Fibroblast of the aortic adventitia (primary cell): ENCODE data around the gene FKBP14. TPM values are rescaled to one million over a fixed set of nuclear protein-coding genes. Genes with fewer than 3 reads are reported as not detected.

Experiments
- DNase-seq: peaks from one replicate; pipeline ENCODE4 v3.0.0-alpha.2; 2010; ENCODE audit warnings: low read depth
- H3K4me3 ChIP-seq: 2 replicates; pipeline ENCODE4 v1.5.1; 2011; ENCODE audit warnings: low read depth, mild to moderate bottlenecking, control low read depth, low read length, moderate library complexity
- total RNA-seq: library from RNA; depleted of rRNA; stranded (reverse); fragments of >200 nt; gene quantifications from 2 replicates; pipeline ENCODE4 v1.2.3, GENCODE V29; 2012; ENCODE audit warnings: low replicate concordance
- TF ChIP-seq, protein P1 (sequence below): IDR thresholded peaks from 2 replicates; pipeline ENCODE4 v1.5.1; 2011; ENCODE audit warnings: mild to moderate bottlenecking, low read length, control low read depth, inconsistent platforms; ENCODE audit not compliant: insufficient read depth

The FKBP14 gene
- total RNA-seq, 1 donor, result 39.9 TPM

DNA sequence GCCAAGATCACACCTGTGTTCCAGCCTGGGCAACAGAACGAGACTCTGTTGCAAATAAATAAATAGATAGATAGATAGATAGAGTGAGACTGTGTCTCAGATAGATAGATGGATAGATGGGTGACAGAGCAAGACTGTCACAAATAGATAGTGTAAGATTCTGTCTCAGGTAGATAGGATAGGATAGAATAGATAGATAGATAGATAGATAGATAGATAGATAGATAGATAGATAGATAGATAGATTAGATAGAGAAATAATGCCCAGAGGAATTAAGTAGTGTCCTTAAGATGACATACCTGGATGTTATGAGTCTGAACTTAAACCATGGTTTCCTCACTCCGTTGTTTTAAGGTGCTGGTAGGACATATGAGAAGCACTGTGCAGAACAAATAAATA, 9.7 kb upstream of the FKBP14 start:
- DNase-seq, result no peak
- no peak overlapping the region for H3K4me3 ChIP-seq
- TF ChIP-seq, protein P1, sequence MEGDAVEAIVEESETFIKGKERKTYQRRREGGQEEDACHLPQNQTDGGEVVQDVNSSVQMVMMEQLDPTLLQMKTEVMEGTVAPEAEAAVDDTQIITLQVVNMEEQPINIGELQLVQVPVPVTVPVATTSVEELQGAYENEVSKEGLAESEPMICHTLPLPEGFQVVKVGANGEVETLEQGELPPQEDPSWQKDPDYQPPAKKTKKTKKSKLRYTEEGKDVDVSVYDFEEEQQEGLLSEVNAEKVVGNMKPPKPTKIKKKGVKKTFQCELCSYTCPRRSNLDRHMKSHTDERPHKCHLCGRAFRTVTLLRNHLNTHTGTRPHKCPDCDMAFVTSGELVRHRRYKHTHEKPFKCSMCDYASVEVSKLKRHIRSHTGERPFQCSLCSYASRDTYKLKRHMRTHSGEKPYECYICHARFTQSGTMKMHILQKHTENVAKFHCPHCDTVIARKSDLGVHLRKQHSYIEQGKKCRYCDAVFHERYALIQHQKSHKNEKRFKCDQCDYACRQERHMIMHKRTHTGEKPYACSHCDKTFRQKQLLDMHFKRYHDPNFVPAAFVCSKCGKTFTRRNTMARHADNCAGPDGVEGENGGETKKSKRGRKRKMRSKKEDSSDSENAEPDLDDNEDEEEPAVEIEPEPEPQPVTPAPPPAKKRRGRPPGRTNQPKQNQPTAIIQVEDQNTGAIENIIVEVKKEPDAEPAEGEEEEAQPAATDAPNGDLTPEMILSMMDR, result no peak

DNA sequence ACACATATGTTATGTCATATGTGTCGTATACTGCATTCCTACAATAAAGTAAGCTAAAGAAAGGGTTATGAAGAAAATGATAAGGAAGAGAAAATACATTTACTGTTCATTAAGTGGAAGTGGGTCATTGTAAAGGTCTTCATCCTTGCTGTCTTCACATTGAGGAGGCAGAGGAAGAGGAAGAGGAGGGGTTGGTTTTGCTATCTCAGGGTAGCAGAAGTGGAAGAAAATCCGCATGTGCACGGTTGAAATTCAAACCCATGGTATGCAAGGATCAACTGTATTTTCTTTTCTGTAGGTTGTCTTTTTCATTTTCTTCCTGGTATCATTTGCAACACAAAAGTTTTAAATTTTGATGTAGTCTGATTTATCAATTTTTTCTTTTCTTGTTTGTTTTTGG, 8.0 kb upstream of the FKBP14 start:
- TF ChIP-seq, protein P1, result no peak
- no peak for DNase-seq
- H3K4me3 ChIP-seq, result no peak overlapping the region

DNA sequence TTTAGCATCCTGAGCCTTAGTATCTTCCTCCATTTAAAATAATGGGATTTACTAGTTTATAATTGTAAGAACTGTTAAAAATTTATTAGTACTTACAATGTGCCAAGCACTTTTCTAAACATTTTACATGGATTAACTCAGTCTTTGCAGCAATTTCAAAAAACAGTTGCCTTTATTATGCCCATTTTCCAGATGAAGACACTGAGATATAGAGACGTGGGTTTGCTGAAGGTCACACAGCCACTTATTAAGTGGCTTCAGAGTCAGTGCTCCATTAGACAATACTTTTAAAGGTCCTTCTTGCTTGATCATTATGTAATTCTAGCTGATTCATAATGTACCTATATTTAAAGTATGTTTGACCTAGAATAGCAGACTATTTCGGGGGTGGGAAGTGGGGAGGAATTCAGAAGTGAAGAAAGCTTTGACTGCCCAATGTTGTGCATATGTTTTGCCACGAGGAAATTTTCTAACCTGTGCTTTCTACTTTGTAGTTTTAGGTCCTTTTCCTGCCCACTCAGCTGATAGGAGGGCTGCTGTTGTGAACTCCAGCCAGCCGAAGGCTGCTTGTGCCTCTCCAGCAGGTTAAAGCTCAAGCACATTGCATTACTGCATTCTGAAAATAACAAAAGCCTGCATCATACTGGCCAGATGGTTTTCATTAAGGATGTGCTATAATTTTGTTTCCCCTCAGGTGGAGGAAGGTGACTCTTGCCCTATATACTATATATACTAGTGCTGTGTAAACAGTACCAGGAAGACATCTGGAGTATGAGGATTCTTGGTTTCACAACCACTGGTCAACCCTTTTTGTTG, 6.0 kb upstream of the FKBP14 start:
- peak; percentile 68 for DNase-seq
- TF ChIP-seq, protein P1, result no peak
- H3K4me3 ChIP-seq, result no peak overlapping the region

DNA sequence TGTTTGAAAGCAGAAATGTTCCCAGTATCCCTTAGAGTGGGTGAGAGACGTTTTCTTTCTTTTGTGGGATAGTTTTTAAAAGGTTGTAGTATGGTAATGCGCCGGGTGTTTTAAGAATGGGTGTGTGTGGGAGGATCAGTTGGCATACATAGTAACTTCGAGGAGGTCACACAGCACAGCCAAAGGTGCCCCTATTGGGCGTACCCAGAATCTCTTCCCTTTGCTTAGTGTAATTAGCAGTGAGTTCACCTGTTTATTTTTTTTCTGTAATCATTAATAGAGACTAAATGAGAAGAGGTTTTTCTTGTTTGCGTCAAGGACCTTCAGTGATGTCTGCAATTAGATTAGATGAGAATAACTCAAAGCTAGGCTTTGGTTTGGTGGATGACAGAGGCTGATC, 3.2 kb upstream of the FKBP14 start:
- TF ChIP-seq, protein P1, result no peak
- H3K4me3 ChIP-seq, result peak overlapping the region; percentile 86
- no peak for DNase-seq

DNA sequence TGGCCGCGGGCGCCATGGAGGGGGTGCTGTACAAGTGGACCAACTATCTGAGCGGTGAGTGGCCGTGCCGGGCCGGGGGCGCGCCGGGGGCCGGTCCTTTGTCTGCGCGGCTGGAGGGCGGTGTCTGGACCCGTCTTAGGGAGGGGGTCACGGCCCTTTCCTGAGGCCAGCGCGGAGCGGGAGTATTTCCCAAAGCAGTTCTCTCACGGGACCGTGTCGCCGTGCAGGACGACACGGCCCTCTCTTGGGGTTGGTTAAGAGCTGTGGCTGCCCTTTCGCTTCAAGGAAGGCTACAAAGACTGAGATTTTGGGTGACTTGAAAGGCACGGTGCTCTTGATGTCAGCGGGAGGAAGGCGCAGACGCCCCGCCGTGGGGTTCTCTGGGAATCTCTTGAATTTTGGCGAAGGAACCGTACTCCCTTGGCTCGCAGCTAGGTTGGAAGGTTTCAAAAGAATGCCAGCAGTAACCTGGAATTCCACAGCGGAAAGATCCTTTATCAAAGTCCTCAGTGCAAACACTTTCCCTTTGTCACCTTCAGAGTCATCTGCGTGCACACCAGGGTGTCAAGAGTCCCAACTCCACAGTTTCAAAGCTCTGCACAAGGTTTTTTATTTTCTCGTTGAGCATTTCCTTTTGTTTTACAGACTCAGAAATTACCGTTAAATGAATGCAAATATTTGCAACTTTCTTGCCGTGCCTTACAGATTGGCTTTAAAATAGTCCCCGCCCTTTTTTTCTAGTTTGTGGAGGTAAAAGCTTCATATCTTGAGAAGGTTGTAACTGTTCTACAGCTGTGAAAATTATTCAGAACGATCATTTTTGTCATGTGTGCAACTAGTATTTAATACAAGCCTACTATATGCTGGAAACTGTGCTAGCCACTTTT, 2.5 kb upstream of the FKBP14 start:
- peak; percentile 49 for DNase-seq
- peak overlapping the region; percentile 86 for H3K4me3 ChIP-seq
- TF ChIP-seq, protein P1, result peak; percentile 44

DNA sequence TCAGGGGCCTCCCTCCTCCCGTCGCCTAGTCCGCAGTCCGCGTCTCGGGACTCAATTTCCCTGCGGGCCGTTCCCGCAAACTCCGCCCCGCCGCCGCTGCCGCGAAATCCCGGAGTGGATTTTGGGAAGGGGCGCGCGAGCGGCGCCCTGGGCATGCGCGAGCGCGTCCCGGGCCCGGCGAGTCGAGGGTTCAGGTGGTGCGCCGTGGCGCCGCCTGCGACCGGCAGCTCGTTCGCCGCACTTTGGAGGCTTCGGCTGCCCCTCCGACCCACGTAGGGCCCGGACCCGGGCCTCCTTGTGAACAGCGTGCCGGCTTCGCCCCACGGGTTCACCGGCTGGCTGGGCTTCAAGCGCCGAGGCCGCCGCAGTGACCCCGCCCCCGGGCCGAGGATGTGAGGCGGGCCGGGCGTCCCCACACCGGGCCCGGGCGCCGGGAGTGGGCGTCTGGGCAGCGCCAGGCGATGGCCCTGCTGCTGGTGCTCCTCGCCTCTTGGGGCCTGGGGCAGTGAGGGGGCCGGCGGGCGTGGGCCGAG, 1.8 kb upstream of the FKBP14 start, which contains the start of gene PLEKHA8:
Gene PLEKHA8, plus strand, starts transcription at position 197 of the 533 bp plus-strand sequence. CDS start 351 bp downstream, outside the sequence.
- DNase-seq, result peak; percentile 81
- H3K4me3 ChIP-seq, result peak within 1 kb of the TSS; percentile 86
- TF ChIP-seq, protein P1, result no peak
